GM18526 (cell line): ENCODE measurements around the gene AGMO.

Experiments
- POLR2A ChIP-seq: IDR thresholded peaks from 3 replicates; pipeline ENCODE4 v1.6.1; 2011; ENCODE audit not compliant: insufficient read length; ENCODE audit errors: extremely low read depth

AGMO gene

GRCh38 chr7:15488401-15488800 lies 73.4 kb downstream of the AGMO start:
- TF ChIP-seq POLR2A = no peak

- TF ChIP-seq POLR2A = no peak
Measured at GRCh38 chr7:15487896-15488295, 73.9 kb downstream of the AGMO start.

- no peak for TF ChIP-seq POLR2A
Measured at GRCh38 chr7:15485998-15486397, 75.8 kb downstream of the AGMO start.

- TF ChIP-seq POLR2A = no peak
Measured at GRCh38 chr7:15485431-15485830, 76.4 kb downstream of the AGMO start.

- no peak for TF ChIP-seq POLR2A
Measured at GRCh38 chr7:15481132-15481531, 80.7 kb downstream of the AGMO start.

GRCh38 chr7:15478401-15478800 lies 83.4 kb downstream of the AGMO start:
- no peak for TF ChIP-seq POLR2A

- no peak for TF ChIP-seq POLR2A
Measured at GRCh38 chr7:15476531-15476918, 85.3 kb downstream of the AGMO start.

- no peak for TF ChIP-seq POLR2A
Measured at GRCh38 chr7:15475808-15476530, 85.8 kb downstream of the AGMO start.

- no peak for TF ChIP-seq POLR2A
Measured at GRCh38 chr7:15471669-15471950, 90.2 kb downstream of the AGMO start.

GRCh38 chr7:15470825-15471668 lies 90.8 kb downstream of the AGMO start:
- TF ChIP-seq POLR2A = no peak

GRCh38 chr7:15464667-15465121 lies 97.1 kb downstream of the AGMO start:
- no peak for TF ChIP-seq POLR2A

GRCh38 chr7:15463801-15464666 lies 97.8 kb downstream of the AGMO start:
- TF ChIP-seq POLR2A = no peak

- TF ChIP-seq POLR2A = no peak
Measured at GRCh38 chr7:15462721-15463389, 99.0 kb downstream of the AGMO start.

- TF ChIP-seq POLR2A = no peak
Measured at GRCh38 chr7:15461576-15461975, 100.2 kb downstream of the AGMO start.

- TF ChIP-seq POLR2A = no peak
Measured at GRCh38 chr7:15459018-15459615, 102.7 kb downstream of the AGMO start.
